Upper lobe of left lung (tissue), 6 donors: ENCODE measurements around the gene RHOT2. TPM values are rescaled to one million over a fixed set of nuclear protein-coding genes. Genes with fewer than 3 reads are reported as not detected.

Source experiments
- ATAC-seq, 2 donors: fragments of 200-7000 bp; cut with Tn5 transposase; one replicate each; pipeline ENCODE4 v1.9.1; 2022; ENCODE audit warnings: mild to moderate bottlenecking in 2 of 2, moderate library complexity in 2 of 2; ENCODE audit not compliant: low FRiP score in 2 of 2
- DNase-seq, 2 donors: peaks; one replicate each; pipeline ENCODE4 v3.0.0-alpha.2; 2019 to 2020
- H3K27ac ChIP-seq, 4 donors: fragments of 200-600 bp; sonication (generic); one replicate each; pipeline ENCODE4 v1.5.1; 2016 to 2019
- H3K27me3 ChIP-seq, 4 donors: fragments of 200-600 bp; sonication (generic); one replicate each; pipeline ENCODE4 v1.5.1; 2017 to 2019
- H3K36me3 ChIP-seq, 4 donors: fragments of 200-600 bp; sonication (generic); one replicate each; pipeline ENCODE4 v1.5.1; 2016 to 2019
- H3K4me1 ChIP-seq, 4 donors: fragments of 200-600 bp; sonication (generic); one replicate each; pipeline ENCODE4 v1.5.1; 2018 to 2019
- H3K4me3 ChIP-seq, 4 donors: fragments of 200-600 bp; sonication (generic); one replicate each; pipeline ENCODE4 v1.5.1; 2017 to 2019; ENCODE audit warnings: mild to moderate bottlenecking in 2 of 4, moderate library complexity in 1 of 4
- H3K9me3 ChIP-seq, 4 donors: fragments of 200-600 bp; sonication (generic); one replicate each; pipeline ENCODE4 v1.5.1; 2018 to 2019
- CTCF ChIP-seq, 6 experiments: fragments of 450-650 bp in 4 of 6; fragments of 200-600 bp in 2 of 6; sonication (generic) in 2 of 6; IDR thresholded peaks; one replicate each; pipeline ENCODE4 v1.5.1; 2016 to 2019; ENCODE audit warnings: antibody characterized with exemption in 6 of 6
- EP300 ChIP-seq, 4 donors: sonication (generic); formaldehyde crosslinking; IDR thresholded peaks; one replicate each; pipeline ENCODE4 v1.5.1; 2017; ENCODE audit warnings: antibody characterized with exemption in 4 of 4, control low read depth in 2 of 4
- POLR2A ChIP-seq, 4 donors: fragments of 450-650 bp; IDR thresholded peaks; one replicate each; pipeline ENCODE4 v1.5.1; 2016 to 2017; ENCODE audit warnings: antibody characterized with exemption in 4 of 4, mild to moderate bottlenecking in 2 of 4
- POLR2AphosphoS5 ChIP-seq, 2 donors: sonication (generic); formaldehyde crosslinking; IDR thresholded peaks; one replicate each; pipeline ENCODE4 v1.5.1; 2017; ENCODE audit warnings: antibody characterized with exemption in 2 of 2
- WGBS, 2 donors: methylation state at CpG; one replicate each; pipeline ENCODE4 v1.1.5; 2017 to 2018; 5-methylcytosine and 5-hydroxymethylcytosine counted together
- total RNA-seq, 6 donors: library from RNA; depleted of rRNA in 4 of 6; stranded (reverse); fragments of >200 nt in 4 of 6; gene quantifications; one replicate each; pipeline versions ENCODE4 v1.1.0 to v1.2.1, GENCODE V29; 2016 to 2021
- donor health status: DM: no; HTN: no; CAD: no; lungs with moderate emphysema.
- donor health status: DM: no; HTN: yes; CAD: no; lungs with severe emphysema.

RHOT2 gene
- total RNA-seq, 6 donors from 2014 or later = 53.0 to 535 (median 107) TPM

DNA sequence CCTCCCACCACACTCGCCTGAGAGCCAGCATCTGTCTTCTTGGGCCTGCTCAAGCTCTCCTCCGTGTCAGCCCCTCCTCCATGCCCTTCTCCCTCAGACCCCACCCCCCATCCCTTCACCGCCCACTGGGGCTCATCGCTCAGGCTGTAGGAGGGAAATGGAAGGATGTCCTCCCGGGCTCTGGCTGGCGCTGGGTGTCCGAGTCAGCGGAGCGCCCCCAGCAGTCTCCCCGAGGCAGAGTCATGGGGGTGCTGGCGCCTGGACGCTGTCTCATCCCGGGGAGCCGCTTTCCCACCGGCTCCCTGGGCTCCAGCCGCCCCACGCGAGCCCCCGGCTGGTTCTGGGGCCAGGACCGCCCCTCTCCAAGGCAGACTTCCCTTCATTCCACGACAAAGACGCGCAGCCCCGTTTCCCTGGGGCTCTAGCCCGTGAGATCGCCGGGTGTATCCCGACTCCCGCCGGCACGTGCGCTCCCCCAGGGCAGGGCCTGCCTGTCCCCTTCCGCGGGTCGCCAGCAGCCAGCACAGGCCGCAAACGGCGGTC, 52.6 kb downstream of the RHOT2 start:
- TF ChIP-seq POLR2AphosphoS5 (IDR thresholded peaks at IDR 0.05) (no peak), POLR2A (IDR thresholded peaks at IDR 0.05) (no peak), CTCF (IDR thresholded peaks at IDR 0.05) (no peak), EP300 (IDR thresholded peaks at IDR 0.05) (no peak)
- ATAC-seq (peak in 1 of 2 donors; percentile 56), DNase-seq (no peak)
- H3K4me1 ChIP-seq = peaks cover 26 to 45% (median 40%) of the 10 kb centered on the region in 4 donors
- peak overlapping the region; percentile 70 to 95 (median 82) for H3K4me3 ChIP-seq
- peaks cover 0 to 3% (median 0%) of the 10 kb centered on the region in 4 donors for H3K36me3 ChIP-seq
- H3K27me3 ChIP-seq = peaks cover 0 to 10% (median 0%) of the 10 kb centered on the region in 4 donors
- H3K27ac ChIP-seq = peak overlapping the region; percentile 76 to 87 (median 87)
- 0% methylated on average over 8 to 33 of the region's 38 CpGs for WGBS, 2 donors
- H3K9me3 ChIP-seq = no peaks in the 10 kb centered on the region

DNA sequence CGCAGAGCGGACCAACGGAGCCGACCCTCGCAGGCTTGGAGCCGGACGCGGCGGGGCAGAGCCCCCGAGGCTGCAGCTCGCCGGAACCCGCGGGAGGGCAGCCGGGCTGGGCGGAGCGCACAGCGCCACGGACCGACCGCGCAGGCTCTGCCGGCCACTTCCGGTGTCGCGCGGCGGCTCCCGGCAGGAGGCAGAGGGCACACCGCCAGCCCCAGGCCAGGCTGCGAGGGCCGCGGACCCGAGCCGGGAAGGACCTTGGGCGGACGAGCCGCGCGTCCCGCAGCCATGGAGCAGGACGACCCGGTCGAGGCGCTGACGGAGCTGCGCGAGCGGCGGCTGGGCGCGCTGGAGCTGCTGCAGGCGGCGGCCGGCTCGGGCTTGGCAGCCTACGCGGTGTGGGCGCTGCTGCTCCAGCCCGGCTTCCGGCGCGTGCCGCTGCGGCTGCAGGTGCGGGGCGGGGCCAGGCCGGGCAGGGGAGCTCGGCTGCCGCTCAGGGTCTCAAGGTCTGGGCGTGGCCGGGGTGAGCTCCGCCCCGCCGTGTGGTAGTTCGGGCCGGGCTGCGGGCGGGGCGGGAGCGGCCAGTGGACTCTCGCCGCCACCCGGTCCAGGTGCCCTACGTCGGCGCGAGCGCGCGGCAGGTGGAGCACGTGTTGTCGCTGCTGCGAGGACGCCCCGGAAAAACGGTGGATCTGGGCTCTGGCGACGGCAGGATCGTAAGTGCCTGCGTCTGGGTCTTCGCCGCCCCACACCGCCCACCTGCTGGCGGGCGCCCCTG, 53.2 kb downstream of the RHOT2 start, which contains the start of gene ANTKMT:
Gene ANTKMT (plus strand): TSS at position 157 of the 775 bp plus-strand sequence. CDS start 129 bp downstream, at position 286.
- DNase-seq = peak; percentile 87 to 97
- Histone ChIP-seq H3K9me3 (no peaks in the 10 kb centered on the region), H3K36me3 (peaks cover 0 to 3% (median 0%) of the 10 kb centered on the region in 4 donors), H3K27ac (peak within 1 kb of the TSS; percentile 76 to 87 (median 87)), H3K4me1 (peaks cover 19 to 42% (median 37%) of the 10 kb centered on the region in 4 donors), H3K27me3 (peaks cover 0 to 13% (median under 1%) of the 10 kb centered on the region in 4 donors), H3K4me3 (peak within 1 kb of the TSS; percentile 70 to 95 (median 82))
- peak in 5 of 6 experiments; percentile 25 to 62 (median 32) for TF ChIP-seq CTCF (IDR thresholded peaks at IDR 0.05)
- TF ChIP-seq POLR2AphosphoS5 (IDR thresholded peaks at IDR 0.05) = peak; percentile 49 to 80
- peak in 3 of 4 donors; percentile 38 to 93 (median 51) for TF ChIP-seq POLR2A (IDR thresholded peaks at IDR 0.05)
- TF ChIP-seq EP300 (IDR thresholded peaks at IDR 0.05) = no peak
- peak; percentile 77 to 93 for ATAC-seq
- WGBS, 2 donors = 23 to 44% methylated on average over 16 to 19 of the region's 106 CpGs

DNA sequence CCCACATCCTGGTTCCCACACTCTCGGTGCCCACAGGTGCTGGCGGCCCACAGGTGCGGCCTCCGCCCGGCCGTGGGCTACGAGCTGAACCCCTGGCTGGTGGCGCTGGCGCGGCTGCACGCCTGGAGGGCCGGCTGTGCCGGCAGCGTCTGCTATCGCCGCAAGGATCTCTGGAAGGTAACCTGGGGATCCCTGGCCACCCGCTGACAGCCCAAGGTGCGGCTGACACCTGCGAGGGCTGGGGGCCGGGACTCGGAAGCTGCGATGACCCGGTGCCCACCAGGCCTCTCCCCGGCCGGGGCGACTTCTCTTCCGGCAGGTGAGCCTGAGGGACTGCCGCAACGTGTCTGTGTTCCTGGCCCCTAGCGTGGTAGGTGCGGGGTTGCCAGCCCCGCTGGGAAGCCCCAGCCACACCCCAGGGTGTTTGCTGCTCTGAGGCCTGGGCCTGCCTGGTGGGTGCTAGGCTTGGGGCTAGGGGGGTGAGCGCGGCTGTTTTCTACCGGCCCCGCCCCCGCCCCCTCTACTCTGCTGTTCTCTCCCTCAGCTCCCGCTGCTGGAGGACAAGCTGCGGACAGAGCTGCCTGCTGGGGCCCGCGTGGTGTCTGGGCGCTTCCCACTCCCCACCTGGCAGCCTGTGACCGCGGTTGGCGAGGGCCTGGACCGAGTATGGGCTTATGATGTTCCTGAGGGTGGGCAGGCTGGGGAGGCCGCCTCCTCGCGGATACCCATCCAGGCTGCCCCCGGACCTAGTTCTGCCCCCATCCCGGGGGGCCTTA, 54.0 kb downstream of the RHOT2 start:
- WGBS, 2 donors = 69 to 74% methylated on average over 11 to 29 of the region's 51 CpGs
- H3K27ac ChIP-seq = peak overlapping the region in 3 of 4 donors; percentile 87
- DNase-seq (peak in 1 of 2 donors; percentile 88), ATAC-seq (no peak)
- TF ChIP-seq CTCF (IDR thresholded peaks at IDR 0.05) (no peak), EP300 (IDR thresholded peaks at IDR 0.05) (no peak), POLR2A (IDR thresholded peaks at IDR 0.05) (no peak), POLR2AphosphoS5 (IDR thresholded peaks at IDR 0.05) (no peak)
- H3K27me3 ChIP-seq = peaks cover 0 to 14% (median 5%) of the 10 kb centered on the region in 4 donors
- peaks cover 0 to 3% (median 0%) of the 10 kb centered on the region in 4 donors for H3K36me3 ChIP-seq
- H3K4me3 ChIP-seq = peak overlapping the region; percentile 70 to 95 (median 82)
- peaks cover 14 to 43% (median 37%) of the 10 kb centered on the region in 4 donors for H3K4me1 ChIP-seq
- H3K9me3 ChIP-seq = no peaks in the 10 kb centered on the region

GRCh38 chr16:722835-723633, 55.1 kb downstream of the RHOT2 start:
- peaks cover 0 to 25% (median 15%) of the 10 kb centered on the region in 4 donors for H3K27me3 ChIP-seq
- H3K4me3 ChIP-seq = no peak overlapping the region
- TF ChIP-seq POLR2AphosphoS5 (IDR thresholded peaks at IDR 0.05) (no peak), CTCF (IDR thresholded peaks at IDR 0.05) (no peak), POLR2A (IDR thresholded peaks at IDR 0.05) (no peak), EP300 (IDR thresholded peaks at IDR 0.05) (no peak)
- H3K36me3 ChIP-seq = peaks cover 0 to 3% (median 0%) of the 10 kb centered on the region in 4 donors
- DNase-seq (peak in 1 of 2 donors; percentile 59), ATAC-seq (no peak)
- H3K9me3 ChIP-seq = no peaks in the 10 kb centered on the region
- H3K4me1 ChIP-seq = peaks cover 24 to 52% (median 48%) of the 10 kb centered on the region in 4 donors
- H3K27ac ChIP-seq = no peak overlapping the region
- 83 to 90% methylated on average over 10 to 23 of the region's 24 CpGs for WGBS, 2 donors
